H1 (cell line): Measurements from ENCODE around the gene CYP4F11. TPM values are rescaled to one million over a fixed set of nuclear protein-coding genes. Genes with fewer than 3 reads are reported as not detected.
"Not testable (repeated sequence)": the region's sequence is repeated elsewhere in the genome, so short reads cannot be mapped to it uniquely, and the experiment has no call there.

Experiments
- CTCF ChIA-PET: fragments of 300-600 bp; sonication (Branson Sonifier 250); formaldehyde crosslinking; loops from one replicate; lab custom pipeline; 2021; ENCODE audit not compliant: partially characterized antibody; lab: Charles Lee
- POLR2A ChIA-PET: fragments of 300-600 bp; sonication (Branson Sonifier 250); formaldehyde crosslinking; loops from one replicate; lab custom pipeline; 2021; ENCODE audit warnings: inconsistent platforms; ENCODE audit not compliant: partially characterized antibody; lab: Charles Lee
- DNase-seq, 2 experiments: peaks; one replicate each; pipeline versions ENCODE4 v3.0.0 to v3.0.0-alpha.2; 2010 to 2022; ENCODE audit warnings: low spot score in 2 of 2, low read depth in 1 of 2, mixed read lengths in 1 of 2
- FAIRE-seq: peaks from 2 replicates; lab custom pipeline; 2011; peaks lifted over from hg19 to GRCh38; lab: Jason Lieb, UNC
- H2AFZ ChIP-seq: 2 replicates; pipeline ENCODE4 v1.8.1; 2012; ENCODE audit warnings: low read length, inconsistent platforms
- H2AK5ac ChIP-seq: 2 replicates; pipeline ENCODE4 v1.6.1; 2013; ENCODE audit warnings: low read depth, low read length
- H2BK120ac ChIP-seq: replicated peaks from 2 replicates; pipeline ENCODE3; 2013; ENCODE audit warnings: low read depth, low read length, inconsistent platforms
- H2BK12ac ChIP-seq: 2 replicates; pipeline ENCODE4 v1.6.1; 2013; ENCODE audit warnings: low read depth, low read length
- H2BK15ac ChIP-seq: 2 replicates; pipeline ENCODE4 v1.6.1; 2013; ENCODE audit warnings: low read length
- H2BK20ac ChIP-seq: 2 replicates; pipeline ENCODE4 v1.6.1; 2013; ENCODE audit warnings: low read length
- H2BK5ac ChIP-seq: 2 replicates; pipeline ENCODE4 v1.6.1; 2013; ENCODE audit warnings: low read depth, low read length
- H3K14ac ChIP-seq: 2 replicates; pipeline ENCODE4 v1.6.1; 2013; ENCODE audit warnings: inconsistent platforms; ENCODE audit not compliant: insufficient read length
- H3K18ac ChIP-seq: 2 replicates; pipeline ENCODE4 v1.6.1; 2013; ENCODE audit warnings: low read length; ENCODE audit errors: extremely low read depth
- H3K23ac ChIP-seq: 2 replicates; pipeline ENCODE4 v1.6.1; 2013; ENCODE audit warnings: inconsistent platforms; ENCODE audit not compliant: insufficient read length
- H3K23me2 ChIP-seq: 2 replicates; pipeline ENCODE4 v1.6.1; 2013; ENCODE audit warnings: low read depth, low read length
- H3K27ac ChIP-seq: 2 replicates; pipeline ENCODE4 v1.6.1; 2011; ENCODE audit warnings: low read depth, low read length, inconsistent platforms
- H3K27me3 ChIP-seq, 4 experiments: replicated peaks in 1 of 4; 1 replicate in 1 of 4; 2 replicates in 3 of 4; pipeline versions ENCODE4 v1.6.1 to v1.8.1; 2011 to 2013; ENCODE audit warnings: low read length in 3 of 4, mild to moderate bottlenecking in 3 of 4, inconsistent platforms in 2 of 4, mixed read lengths in 2 of 4, moderate library complexity in 1 of 4; ENCODE audit not compliant: control insufficient read depth in 3 of 4, insufficient read depth in 3 of 4; ENCODE audit errors: extremely low read depth in 1 of 4
- H3K36me3 ChIP-seq, 4 experiments: 2 replicates each; pipeline versions ENCODE4 v1.6.1 to v1.8.1; 2011 to 2013; ENCODE audit warnings: mild to moderate bottlenecking in 4 of 4, low read length in 3 of 4, moderate library complexity in 2 of 4, control low read depth in 1 of 4, inconsistent platforms in 1 of 4; ENCODE audit not compliant: insufficient read depth in 4 of 4, control insufficient read depth in 2 of 4
- H3K4ac ChIP-seq: replicated peaks from 2 replicates; pipeline ENCODE3; 2013; ENCODE audit warnings: low read length, low read depth, mixed read lengths, inconsistent platforms; ENCODE audit not compliant: insufficient read length
- H3K4me1 ChIP-seq, 4 experiments: replicated peaks in 1 of 4; 1 replicate in 1 of 4; 2 replicates in 3 of 4; pipeline versions ENCODE4 v1.6.1 to v1.8.1; 2011 to 2013; ENCODE audit warnings: low read length in 3 of 4, inconsistent platforms in 2 of 4, mixed read lengths in 1 of 4; ENCODE audit not compliant: insufficient read depth in 4 of 4, control insufficient read depth in 3 of 4
- H3K4me2 ChIP-seq, 2 experiments: 2 replicates each; pipeline versions ENCODE4 v1.6.1 to v1.8.1; 2011 to 2013; ENCODE audit warnings: low read depth in 2 of 2, low read length in 2 of 2, control low read depth in 1 of 2, inconsistent platforms in 1 of 2, mild to moderate bottlenecking in 1 of 2; ENCODE audit not compliant: insufficient read depth in 1 of 2
- H3K4me3 ChIP-seq, 4 experiments: fragments of 200-600, 300-600 bp in 1 of 4; sonication (generic), shearing (Covaris generic), sonication (Bioruptor Twin) in 1 of 4; 2 replicates each; pipeline versions ENCODE4 v1.5.1 to v1.8.1; 2011 to 2016; ENCODE audit warnings: low read length in 4 of 4, low read depth in 3 of 4, control low read depth in 2 of 4, inconsistent platforms in 2 of 4, mild to moderate bottlenecking in 2 of 4, mixed read lengths in 1 of 4, moderate library complexity in 1 of 4; ENCODE audit not compliant: insufficient read depth in 2 of 4; ENCODE audit errors: extremely low read depth in 1 of 4
- H3K56ac ChIP-seq: replicated peaks from 2 replicates; pipeline ENCODE3; 2013; ENCODE audit warnings: low read depth, mild to moderate bottlenecking, mixed read lengths, low read length, inconsistent platforms; ENCODE audit not compliant: insufficient read length
- H3K79me1 ChIP-seq: 2 replicates; pipeline ENCODE4 v1.6.1; 2013; ENCODE audit warnings: low read depth, low read length, control low read depth
- H3K79me2 ChIP-seq, 2 experiments: 2 replicates each; pipeline versions ENCODE4 v1.6.1 to v1.8.1; 2012 to 2013; ENCODE audit warnings: low read length in 2 of 2, mild to moderate bottlenecking in 2 of 2, inconsistent platforms in 1 of 2; ENCODE audit not compliant: insufficient read depth in 2 of 2, control insufficient read depth in 1 of 2
- H3K9ac ChIP-seq, 4 experiments: replicated peaks in 1 of 4; 1 replicate in 1 of 4; 2 replicates in 3 of 4; pipeline versions ENCODE4 v1.6.1 to v1.8.1; 2011 to 2013; ENCODE audit warnings: low read depth in 3 of 4, low read length in 3 of 4, control low read depth in 2 of 4, mild to moderate bottlenecking in 2 of 4, moderate library complexity in 2 of 4, inconsistent platforms in 1 of 4; ENCODE audit errors: extremely low read depth in 1 of 4
- H3K9me3 ChIP-seq, 2 experiments: 2 replicates each; pipeline versions ENCODE4 v1.6.1 to v1.8.1; 2012 to 2013; ENCODE audit warnings: mild to moderate bottlenecking in 2 of 2, moderate library complexity in 2 of 2, control low read depth in 1 of 2, inconsistent platforms in 1 of 2, low read depth in 1 of 2, low read length in 1 of 2, mixed read lengths in 1 of 2; ENCODE audit not compliant: insufficient read depth in 2 of 2
- H4K20me1 ChIP-seq, 2 experiments: replicated peaks in 1 of 2; 2 replicates each; pipeline versions ENCODE3 to v1.8.1; 2011 to 2013; ENCODE audit warnings: inconsistent platforms in 2 of 2, low read length in 2 of 2, mild to moderate bottlenecking in 1 of 2; ENCODE audit not compliant: insufficient read depth in 2 of 2, control insufficient read depth in 1 of 2
- H4K5ac ChIP-seq: 2 replicates; pipeline ENCODE4 v1.6.1; 2013; ENCODE audit warnings: low read length, low read depth, mixed read lengths, inconsistent platforms; ENCODE audit not compliant: insufficient read length
- H4K8ac ChIP-seq: 2 replicates; pipeline ENCODE4 v1.8.0; 2013; ENCODE audit warnings: mild to moderate bottlenecking, moderate library complexity, low read length, inconsistent platforms; ENCODE audit not compliant: insufficient read depth; ENCODE audit errors: extremely low read depth
- H4K91ac ChIP-seq: replicated peaks from 2 replicates; pipeline ENCODE3; 2013; ENCODE audit warnings: low read length, mixed read lengths, inconsistent platforms; ENCODE audit not compliant: insufficient read length
- WGBS, 2 experiments: shearing (Covaris generic) in 1 of 2; methylation state at CpG; one replicate each; pipeline versions ENCODE4 v1.1.6 to v1.1.7; 2013 to 2015; ENCODE audit warnings: low lambda C conversion rate in 2 of 2, mixed read lengths in 2 of 2, inconsistent platforms in 1 of 2, low coverage in 1 of 2, missing lambda C conversion rate in 1 of 2; ENCODE audit not compliant: insufficient replicate concordance in 2 of 2, insufficient coverage in 1 of 2, insufficient read length in 1 of 2; ENCODE audit errors: extremely low coverage in 1 of 2, missing lambda C conversion rate in 1 of 2; 5-methylcytosine and 5-hydroxymethylcytosine counted together
- polyA plus RNA-seq, 7 experiments: library from polyadenylated mRNA; depleted of rRNA in 3 of 7; stranded (reverse) in 5 of 7; unstranded in 2 of 7; fragments of >200 nt in 5 of 7; fragments of 200-250 nt in 2 of 7; gene quantifications; 1 replicate in 5 of 7; 2 replicates in 1 of 7; 4 replicates in 1 of 7; pipeline versions ENCODE4 v1.2.1 to v1.2.3, GENCODE V29; 2011 to 2013; ENCODE audit warnings: missing spikeins in 2 of 7, mixed read lengths in 2 of 7
- total RNA-seq: library from RNA; stranded (reverse); fragmentation: NEBNext Ultra II Directional; extraction: Animal tissue kit (Norgen Biotek cat#: 25700); gene quantifications from 2 replicates; pipeline ENCODE4 v1.2.1, GENCODE V29; 2021

The CYP4F11 gene
- total and polyA plus RNA-seq, 2 of the 8 experiments (the other 6 are each of a cell fraction or from before 2014, with no cell fraction given), result not detected

- H4K91ac ChIP-seq, H3K18ac ChIP-seq, POLR2A ChIA-PET, H3K79me2 ChIP-seq, H3K23me2 ChIP-seq, H3K4ac ChIP-seq, H3K4me1 ChIP-seq, H3K23ac ChIP-seq, H3K9ac ChIP-seq, DNase-seq, H2BK12ac ChIP-seq, H3K27me3 ChIP-seq, H2AFZ ChIP-seq, H3K4me2 ChIP-seq, H3K79me1 ChIP-seq, FAIRE-seq, H2BK5ac ChIP-seq, H3K27ac ChIP-seq, H4K5ac ChIP-seq, H2BK15ac ChIP-seq, H3K56ac ChIP-seq, H4K8ac ChIP-seq, H3K4me3 ChIP-seq, H2BK120ac ChIP-seq, H2BK20ac ChIP-seq, H3K14ac ChIP-seq, H4K20me1 ChIP-seq, H3K36me3 ChIP-seq, H2AK5ac ChIP-seq: not testable (repeated sequence)
- 92% methylated on average over 3 of the region's 3 CpGs; no CpG with 5 or more reads in 1 of the 2 experiments for WGBS, 2 experiments
- CTCF ChIA-PET, result interaction anchor here (0.8 kb wide), 1 partner anchor 183 kb away, joined by 3 read pairs; no protein-coding TSS in a partner anchor
- peaks cover 57 to 62% of the 10 kb centered on the region in 2 experiments for H3K9me3 ChIP-seq
Measured at GRCh38 chr19:15883329-15883728, 51.0 kb downstream of the CYP4F11 start.
